Measurements from ENCODE around the gene TFCP2L1. TPM values are rescaled to one million over a fixed set of nuclear protein-coding genes. Genes with fewer than 3 reads are reported as not detected.

The TFCP2L1 gene
- total and polyA plus RNA-seq, 2 of the 4 experiments (the other 2 are of a cell fraction), result not detected

DNA sequence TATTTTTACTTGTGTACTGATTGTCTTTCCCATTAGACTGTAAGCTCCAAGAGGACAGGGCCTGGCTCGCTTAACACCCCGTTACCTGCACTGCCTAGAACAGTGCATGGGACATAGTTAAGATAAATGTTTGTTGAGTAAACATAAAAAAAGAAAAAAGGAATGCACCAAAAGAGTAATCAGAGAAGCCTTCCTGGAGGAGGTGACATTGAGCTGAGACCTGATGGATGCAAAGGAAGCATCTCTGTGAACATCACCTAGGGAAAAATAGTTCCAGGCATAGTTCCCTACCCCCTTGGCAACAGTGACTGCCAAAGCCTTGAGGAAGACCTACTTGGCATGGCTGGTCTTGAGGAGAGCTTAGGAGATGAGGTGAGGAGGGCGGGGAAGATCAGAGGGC, 924 bp upstream of the TFCP2L1 start:
- Histone ChIP-seq H3K56ac (ENCODE audit: extremely low read depth, insufficient read depth, low read length) (no peak overlapping the region), H3K18ac (ENCODE audit: low read depth, low read length) (no peak overlapping the region), H3K27me3 (ENCODE audit: control insufficient read depth, insufficient read depth, low read length) (peaks cover 64% of the 10 kb centered on the region), H2BK15ac (ENCODE audit: low read depth, low read length) (no peak overlapping the region), H2AK5ac (ENCODE audit: low read depth, low read length) (no peak overlapping the region), H2BK5ac (ENCODE audit: low read depth, low read length, poor library complexity, severe bottlenecking) (no peak overlapping the region), H3K4me3 (ENCODE audit: insufficient read depth, low read depth, low read length) (no peak overlapping the region), H3K14ac (replicated peaks; ENCODE audit: low read depth, low read length) (no peak overlapping the region), H4K91ac (ENCODE audit: insufficient read depth, low read depth, low read length) (no peak overlapping the region), H3K9me1 (ENCODE audit: insufficient read depth, low read length) (no peaks in the 10 kb centered on the region), H3K9ac (ENCODE audit: low read depth, low read length) (no peak overlapping the region), H2BK120ac (ENCODE audit: low read depth, low read length) (no peak overlapping the region), H4K20me1 (ENCODE audit: insufficient read depth, low read length) (no peaks in the 10 kb centered on the region), H4K5ac (ENCODE audit: low read depth, low read length) (no peak overlapping the region), H3K4me2 (ENCODE audit: low read depth, low read length) (no peak overlapping the region), H3K36me3 (ENCODE audit: control insufficient read depth, insufficient read depth, low read length) (no peaks in the 10 kb centered on the region), H2BK20ac (ENCODE audit: low read depth, low read length) (no peak overlapping the region), H3K79me1 (ENCODE audit: low read depth in 1 of 2, low read length in 2 of 2) (no peaks in the 10 kb centered on the region), H2AK9ac (replicated peaks; ENCODE audit: low read depth, low read length, poor library complexity) (no peak overlapping the region), H3K27ac (ENCODE audit: insufficient read depth, low read length) (no peak overlapping the region), H4K8ac (ENCODE audit: low read depth in 2 of 2, low read length in 2 of 2) (no peak overlapping the region), H3K23ac (ENCODE audit: low read depth, low read length) (no peak overlapping the region), H3K9me3 (ENCODE audit: control insufficient read depth, insufficient read depth, low read length) (no peaks in the 10 kb centered on the region), H2AFZ (replicated peaks; ENCODE audit: low read length, poor library complexity) (no peak overlapping the region), H3K4ac (ENCODE audit: low read depth, low read length) (no peak overlapping the region), H3K4me1 (ENCODE audit: control insufficient read depth, insufficient read depth, low read length) (no peaks in the 10 kb centered on the region)
- in situ Hi-C loops (cut with MboI; ENCODE audit: low sequenced_read_pairs) (no loop called here), dilution Hi-C loops (cut with HindIII; ENCODE audit: low sequenced_read_pairs, unreplicated experiment) (no loop called here), intact Hi-C loops (cut with micrococcal nuclease) (no loop called here)
- BruUV-seq (replicated peaks), result no TSS peak
- POLR2A ChIA-PET (ENCODE audit: unreplicated experiment), result no interaction called here
- CTCF ChIA-PET, result no interaction called here
- DNase-seq (no peak), ATAC-seq (ENCODE audit: low read depth) (no peak)
- WGBS, 2 experiments (ENCODE audit: extremely low coverage in 2 of 2, insufficient read length in 1 of 2), result no CpG with 5 or more reads among the region's 3 CpGs
- TF ChIP-seq, protein P1, sequence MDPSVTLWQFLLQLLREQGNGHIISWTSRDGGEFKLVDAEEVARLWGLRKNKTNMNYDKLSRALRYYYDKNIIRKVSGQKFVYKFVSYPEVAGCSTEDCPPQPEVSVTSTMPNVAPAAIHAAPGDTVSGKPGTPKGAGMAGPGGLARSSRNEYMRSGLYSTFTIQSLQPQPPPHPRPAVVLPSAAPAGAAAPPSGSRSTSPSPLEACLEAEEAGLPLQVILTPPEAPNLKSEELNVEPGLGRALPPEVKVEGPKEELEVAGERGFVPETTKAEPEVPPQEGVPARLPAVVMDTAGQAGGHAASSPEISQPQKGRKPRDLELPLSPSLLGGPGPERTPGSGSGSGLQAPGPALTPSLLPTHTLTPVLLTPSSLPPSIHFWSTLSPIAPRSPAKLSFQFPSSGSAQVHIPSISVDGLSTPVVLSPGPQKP (IDR thresholded peaks at IDR 0.05; ENCODE audit: borderline replicate concordance, low read depth, low read length), result no peak
- TF ChIP-seq NFE2L2 (IDR thresholded peaks at IDR 0.05; ENCODE audit: low read depth, low read length) (no peak), FOS (IDR thresholded peaks at IDR 0.05; ENCODE audit: low read depth, low read length) (no peak), RAD21 (IDR thresholded peaks at IDR 0.05; ENCODE audit: low read length) (no peak), MAFK (IDR thresholded peaks at IDR 0.05; ENCODE audit: low read depth, low read length) (no peak), RCOR1 (IDR thresholded peaks at IDR 0.05; ENCODE audit: insufficient replicate concordance, low read length) (no peak), MXI1 (IDR thresholded peaks at IDR 0.05; ENCODE audit: borderline replicate concordance, low read depth, low read length) (no peak), CEBPB (IDR thresholded peaks at IDR 0.05; ENCODE audit: low read depth, low read length) (no peak), POLR2A (IDR thresholded peaks at IDR 0.05; ENCODE audit: low read depth, low read length) (no peak), BHLHE40 (IDR thresholded peaks at IDR 0.05; ENCODE audit: low read depth, low read length) (no peak)
- TF ChIP-seq, protein P2, sequence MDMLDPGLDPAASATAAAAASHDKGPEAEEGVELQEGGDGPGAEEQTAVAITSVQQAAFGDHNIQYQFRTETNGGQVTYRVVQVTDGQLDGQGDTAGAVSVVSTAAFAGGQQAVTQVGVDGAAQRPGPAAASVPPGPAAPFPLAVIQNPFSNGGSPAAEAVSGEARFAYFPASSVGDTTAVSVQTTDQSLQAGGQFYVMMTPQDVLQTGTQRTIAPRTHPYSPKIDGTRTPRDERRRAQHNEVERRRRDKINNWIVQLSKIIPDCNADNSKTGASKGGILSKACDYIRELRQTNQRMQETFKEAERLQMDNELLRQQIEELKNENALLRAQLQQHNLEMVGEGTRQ (IDR thresholded peaks at IDR 0.05; ENCODE audit: low read depth, low read length), result no peak
